Dedifferentiated amniotic fluid mesenchymal stem cell (primary cell): ENCODE data around the gene BTBD17.

Experiments used
- DNase-seq: peaks from one replicate; pipeline ENCODE4 v3.0.0-alpha.2; 2016; ENCODE audit errors: extremely low spot score

BTBD17 gene

GRCh38 chr17:74387365-74388218, 25.9 kb upstream of the BTBD17 start:
- no peak for DNase-seq

GRCh38 chr17:74386386-74386785, 24.7 kb upstream of the BTBD17 start:
- no peak for DNase-seq

GRCh38 chr17:74385201-74385600, 23.5 kb upstream of the BTBD17 start:
- DNase-seq = no peak

- DNase-seq = no peak
Measured at GRCh38 chr17:74383141-74383540, 21.5 kb upstream of the BTBD17 start.

GRCh38 chr17:74380959-74381808, 19.5 kb upstream of the BTBD17 start:
- no peak for DNase-seq

GRCh38 chr17:74380086-74380958, 18.7 kb upstream of the BTBD17 start:
- DNase-seq = no peak

GRCh38 chr17:74379495-74380085, 17.9 kb upstream of the BTBD17 start:
- peak; percentile 26 for DNase-seq

GRCh38 chr17:74374858-74375257, 13.2 kb upstream of the BTBD17 start:
- DNase-seq = no peak

- DNase-seq = no peak
Measured at GRCh38 chr17:74373838-74374606, 12.4 kb upstream of the BTBD17 start.

- DNase-seq = no peak
Measured at GRCh38 chr17:74372426-74372825, 10.8 kb upstream of the BTBD17 start.

GRCh38 chr17:74371653-74372147, 10.0 kb upstream of the BTBD17 start:
- DNase-seq = no peak

- no peak for DNase-seq
Measured at GRCh38 chr17:74369665-74370490, 8.2 kb upstream of the BTBD17 start.

- DNase-seq = no peak
Measured at GRCh38 chr17:74369221-74369620, 7.6 kb upstream of the BTBD17 start.

- peak; percentile 35 for DNase-seq
Measured at GRCh38 chr17:74368341-74369081, 6.8 kb upstream of the BTBD17 start.

- no peak for DNase-seq
Measured at GRCh38 chr17:74367206-74367605, 5.5 kb upstream of the BTBD17 start, which contains the start of gene GPR142. GPR142 (plus strand) TSS chr17:74367506; CDS start chr17:74369541, 2,035 bp downstream.

GRCh38 chr17:74362810-74363498, 1.3 kb upstream of the BTBD17 start:
- no peak for DNase-seq

- DNase-seq = no peak
Measured at GRCh38 chr17:74362069-74362405, 369 bp upstream of the BTBD17 start.

- DNase-seq = no peak
Measured at GRCh38 chr17:74360899-74361229, 804 bp downstream of the BTBD17 start.
